ENCODE data around the gene ABRACL. TPM values are rescaled to one million over a fixed set of nuclear protein-coding genes. Genes with fewer than 3 reads are reported as not detected.

ABRACL gene
- total and polyA plus RNA-seq, 9 of the 15 experiments (the other 6 are each of a cell fraction or from before 2014, with no cell fraction given) = 1.1 to 5.2 (median 1.9) TPM

DNA sequence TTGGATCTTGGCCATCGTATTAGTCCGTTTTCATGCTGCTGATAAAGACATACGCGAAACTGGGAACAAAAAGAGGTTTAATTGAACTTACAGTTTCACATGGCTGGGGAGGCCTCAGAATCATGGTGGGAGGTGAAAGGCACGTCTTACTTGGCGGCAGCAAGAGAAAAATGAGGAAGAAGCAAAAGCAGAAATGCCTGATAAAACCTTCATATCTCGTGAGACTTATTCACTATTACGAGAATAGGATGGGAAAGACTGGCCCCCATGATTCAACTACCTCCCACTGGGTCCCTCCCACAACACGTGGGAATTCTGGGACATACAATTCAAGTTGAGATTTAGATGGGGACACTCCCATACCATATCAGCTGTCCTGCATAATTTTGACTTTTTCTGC is 20.4 kb upstream of the ABRACL start (continued):
- no peak for TF ChIP-seq ZNF717 (CRISPR knock-in tag; IDR thresholded peaks at IDR 0.05)
- TF ChIP-seq CREB1 (IDR thresholded peaks at IDR 0.05) = no peak
- no peak for TF ChIP-seq CREB1 (CRISPR knock-in tag; IDR thresholded peaks at IDR 0.05)
- no peak for TF ChIP-seq DIDO1 (tag; IDR thresholded peaks at IDR 0.05; ENCODE audit: low read depth)

DNA sequence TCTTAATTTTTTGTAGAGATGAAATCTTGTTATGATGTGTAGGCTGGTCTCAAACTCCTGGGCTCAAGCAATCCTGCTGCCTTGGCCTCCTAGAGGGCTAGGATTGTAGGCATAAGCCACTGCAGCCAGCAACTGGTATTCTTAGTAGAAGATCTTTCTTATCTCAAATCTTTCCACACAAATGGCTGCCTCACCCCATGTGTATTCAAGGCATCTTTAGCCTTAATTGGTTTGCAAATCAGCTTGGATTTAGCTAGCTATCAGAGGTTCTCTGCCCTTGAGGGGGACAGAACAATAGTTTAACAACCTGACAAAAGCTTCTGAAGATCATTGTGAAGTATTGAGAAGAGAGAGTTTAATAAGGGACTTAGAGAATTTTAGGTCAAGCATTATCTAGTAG is 17.9 kb upstream of the ABRACL start:
- Histone ChIP-seq H3K36me3 (ENCODE audit: control insufficient read depth, insufficient read depth, low read length) (no peaks in the 10 kb centered on the region), H3K4me1 (replicated peaks in 1 of 2; ENCODE audit: control insufficient read depth in 2 of 2, insufficient read depth in 2 of 2, low read length in 2 of 2) (no peaks in the 10 kb centered on the region), H3K79me2 (ENCODE audit: control insufficient read depth, insufficient read depth, low read length) (no peaks in the 10 kb centered on the region), H3K27me3 (ENCODE audit: control insufficient read depth in 2 of 2, insufficient read depth in 2 of 2, low read length in 2 of 2) (peaks cover 4 to 7% of the 10 kb centered on the region in 2 experiments; a peak in 4 of 5 replicates), H3K27ac (ENCODE audit: extremely low read depth, low read depth, low read length) (no peak overlapping the region), H3K9me3 (replicated peaks; ENCODE audit: control insufficient read depth, insufficient read depth, low read depth, low read length) (no peaks in the 10 kb centered on the region), H2AFZ (ENCODE audit: low read depth, low read length) (no peak overlapping the region), H3K4me2 (ENCODE audit: insufficient read depth, low read length) (no peak overlapping the region), H4K20me1 (replicated peaks; ENCODE audit: control insufficient read depth, insufficient read depth, low read length) (no peaks in the 10 kb centered on the region), H3K4me3 (no peak overlapping the region), H3K9me1 (ENCODE audit: control insufficient read depth, insufficient read depth, low read length) (no peaks in the 10 kb centered on the region), H3K9ac (ENCODE audit: insufficient read depth in 1 of 2, low read depth in 2 of 2, low read length in 2 of 2) (no peak overlapping the region)
- CTCF ChIA-PET (ENCODE audit: low intra/inter-chr PET ratio) = no interaction called here
- DNase-seq (ENCODE audit: extremely low read depth in 1 of 4, low spot score in 3 of 4) (no peak), ATAC-seq (no peak), FAIRE-seq (no peak)
- intact Hi-C loops (cut with micrococcal nuclease) = no loop called here
- no TSS peak for BruUV-seq (replicated peaks)
- in situ Hi-C loops (cut with MboI) = no loop called here
- POLR2A ChIA-PET = no interaction called here
- no peak for TF ChIP-seq BRD9 (IDR thresholded peaks at IDR 0.05; ENCODE audit: low read depth, partially characterized antibody)
- TF ChIP-seq TAF9B (IDR thresholded peaks at IDR 0.05; ENCODE audit: partially characterized antibody) = no peak
- TF ChIP-seq NFYB (IDR thresholded peaks at IDR 0.05; ENCODE audit: extremely low read depth, insufficient read length) = no peak
- TF ChIP-seq FOSL1 (tag; conservative IDR thresholded peaks at IDR 0.05) = no peak
- TF ChIP-seq, protein P1, sequence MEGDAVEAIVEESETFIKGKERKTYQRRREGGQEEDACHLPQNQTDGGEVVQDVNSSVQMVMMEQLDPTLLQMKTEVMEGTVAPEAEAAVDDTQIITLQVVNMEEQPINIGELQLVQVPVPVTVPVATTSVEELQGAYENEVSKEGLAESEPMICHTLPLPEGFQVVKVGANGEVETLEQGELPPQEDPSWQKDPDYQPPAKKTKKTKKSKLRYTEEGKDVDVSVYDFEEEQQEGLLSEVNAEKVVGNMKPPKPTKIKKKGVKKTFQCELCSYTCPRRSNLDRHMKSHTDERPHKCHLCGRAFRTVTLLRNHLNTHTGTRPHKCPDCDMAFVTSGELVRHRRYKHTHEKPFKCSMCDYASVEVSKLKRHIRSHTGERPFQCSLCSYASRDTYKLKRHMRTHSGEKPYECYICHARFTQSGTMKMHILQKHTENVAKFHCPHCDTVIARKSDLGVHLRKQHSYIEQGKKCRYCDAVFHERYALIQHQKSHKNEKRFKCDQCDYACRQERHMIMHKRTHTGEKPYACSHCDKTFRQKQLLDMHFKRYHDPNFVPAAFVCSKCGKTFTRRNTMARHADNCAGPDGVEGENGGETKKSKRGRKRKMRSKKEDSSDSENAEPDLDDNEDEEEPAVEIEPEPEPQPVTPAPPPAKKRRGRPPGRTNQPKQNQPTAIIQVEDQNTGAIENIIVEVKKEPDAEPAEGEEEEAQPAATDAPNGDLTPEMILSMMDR (IDR thresholded peaks at IDR 0.05 in 2 of 3, conservative IDR thresholded peaks at IDR 0.05 in 1 of 3; ENCODE audit: insufficient read depth in 2 of 3, low read depth in 1 of 3, low read length in 3 of 3) = no peak
- TF ChIP-seq RBM39 (optimal IDR thresholded peaks at IDR 0.05; ENCODE audit: low read depth, low read length) = no peak
- TF ChIP-seq, protein P2, sequence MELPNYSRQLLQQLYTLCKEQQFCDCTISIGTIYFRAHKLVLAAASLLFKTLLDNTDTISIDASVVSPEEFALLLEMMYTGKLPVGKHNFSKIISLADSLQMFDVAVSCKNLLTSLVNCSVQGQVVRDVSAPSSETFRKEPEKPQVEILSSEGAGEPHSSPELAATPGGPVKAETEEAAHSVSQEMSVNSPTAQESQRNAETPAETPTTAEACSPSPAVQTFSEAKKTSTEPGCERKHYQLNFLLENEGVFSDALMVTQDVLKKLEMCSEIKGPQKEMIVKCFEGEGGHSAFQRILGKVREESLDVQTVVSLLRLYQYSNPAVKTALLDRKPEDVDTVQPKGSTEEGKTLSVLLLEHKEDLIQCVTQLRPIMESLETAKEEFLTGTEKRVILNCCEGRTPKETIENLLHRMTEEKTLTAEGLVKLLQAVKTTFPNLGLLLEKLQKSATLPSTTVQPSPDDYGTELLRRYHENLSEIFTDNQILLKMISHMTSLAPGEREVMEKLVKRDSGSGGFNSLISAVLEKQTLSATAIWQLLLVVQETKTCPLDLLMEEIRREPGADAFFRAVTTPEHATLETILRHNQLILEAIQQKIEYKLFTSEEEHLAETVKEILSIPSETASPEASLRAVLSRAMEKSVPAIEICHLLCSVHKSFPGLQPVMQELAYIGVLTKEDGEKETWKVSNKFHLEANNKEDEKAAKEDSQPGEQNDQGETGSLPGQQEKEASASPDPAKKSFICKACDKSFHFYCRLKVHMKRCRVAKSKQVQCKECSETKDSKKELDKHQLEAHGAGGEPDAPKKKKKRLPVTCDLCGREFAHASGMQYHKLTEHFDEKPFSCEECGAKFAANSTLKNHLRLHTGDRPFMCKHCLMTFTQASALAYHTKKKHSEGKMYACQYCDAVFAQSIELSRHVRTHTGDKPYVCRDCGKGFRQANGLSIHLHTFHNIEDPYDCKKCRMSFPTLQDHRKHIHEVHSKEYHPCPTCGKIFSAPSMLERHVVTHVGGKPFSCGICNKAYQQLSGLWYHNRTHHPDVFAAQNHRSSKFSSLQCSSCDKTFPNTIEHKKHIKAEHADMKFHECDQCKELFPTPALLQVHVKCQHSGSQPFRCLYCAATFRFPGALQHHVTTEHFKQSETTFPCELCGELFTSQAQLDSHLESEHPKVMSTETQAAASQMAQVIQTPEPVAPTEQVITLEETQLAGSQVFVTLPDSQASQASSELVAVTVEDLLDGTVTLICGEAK (IDR thresholded peaks at IDR 0.05) = no peak
- TF ChIP-seq, protein P2 (CRISPR knock-in tag; IDR thresholded peaks at IDR 0.05) = no peak

Measured in K562 (cell line).